SK-N-MC (cell line): ENCODE measurements around the gene SLC25A45.
A peak's percentile ranks its signal among the peaks of the same experiment; 100 is the strongest.

Source experiments
- DNase-seq: peaks from one replicate; pipeline ENCODE4 v3.0.0-alpha.2; 2011; ENCODE audit warnings: low read depth, low spot score
- H3K27ac ChIP-seq: fragments of 200-600 bp; sonication (generic); 2 replicates; pipeline ENCODE4 v1.5.1; 2016; ENCODE audit warnings: mixed run types
- H3K36me3 ChIP-seq: fragments of 200-600 bp; sonication (generic); 2 replicates; pipeline ENCODE4 v1.6.1; 2017; ENCODE audit warnings: antibody characterized with exemption, low read length, mixed read lengths; ENCODE audit not compliant: insufficient read depth
- H3K4me3 ChIP-seq: fragments of 200-600 bp; sonication (generic); 2 replicates; pipeline ENCODE4 v1.5.1; 2016
- H3K9ac ChIP-seq: fragments of 200-600 bp; sonication (generic); 2 replicates; pipeline ENCODE4 v1.8.0; 2017; ENCODE audit warnings: mixed run types, mixed read lengths; ENCODE audit not compliant: insufficient read length
- H3K9me3 ChIP-seq: fragments of 200-600 bp; sonication (generic); 2 replicates; pipeline ENCODE4 v1.6.1; 2017; ENCODE audit warnings: low read depth, mild to moderate bottlenecking, antibody characterized with exemption, low read length, moderate library complexity, mixed read lengths
- EZH2 ChIP-seq: fragments of 200-600 bp; sonication (generic); IDR thresholded peaks from one replicate; pipeline ENCODE4 v1.6.1; 2017; ENCODE audit warnings: antibody characterized with exemption
- FOXP2 ChIP-seq: optimal IDR thresholded peaks from 2 replicates; pipeline ENCODE3; 2011; ENCODE audit warnings: mild to moderate bottlenecking, moderate library complexity; ENCODE audit not compliant: insufficient read depth; ENCODE audit errors: extremely low read length, control extremely low read depth
- POLR2AphosphoS5 ChIP-seq: IDR thresholded peaks from 2 replicates; pipeline ENCODE4 v1.6.1; 2012; ENCODE audit warnings: mild to moderate bottlenecking, low read depth, low read length, borderline replicate concordance

Gene SLC25A45

DNA sequence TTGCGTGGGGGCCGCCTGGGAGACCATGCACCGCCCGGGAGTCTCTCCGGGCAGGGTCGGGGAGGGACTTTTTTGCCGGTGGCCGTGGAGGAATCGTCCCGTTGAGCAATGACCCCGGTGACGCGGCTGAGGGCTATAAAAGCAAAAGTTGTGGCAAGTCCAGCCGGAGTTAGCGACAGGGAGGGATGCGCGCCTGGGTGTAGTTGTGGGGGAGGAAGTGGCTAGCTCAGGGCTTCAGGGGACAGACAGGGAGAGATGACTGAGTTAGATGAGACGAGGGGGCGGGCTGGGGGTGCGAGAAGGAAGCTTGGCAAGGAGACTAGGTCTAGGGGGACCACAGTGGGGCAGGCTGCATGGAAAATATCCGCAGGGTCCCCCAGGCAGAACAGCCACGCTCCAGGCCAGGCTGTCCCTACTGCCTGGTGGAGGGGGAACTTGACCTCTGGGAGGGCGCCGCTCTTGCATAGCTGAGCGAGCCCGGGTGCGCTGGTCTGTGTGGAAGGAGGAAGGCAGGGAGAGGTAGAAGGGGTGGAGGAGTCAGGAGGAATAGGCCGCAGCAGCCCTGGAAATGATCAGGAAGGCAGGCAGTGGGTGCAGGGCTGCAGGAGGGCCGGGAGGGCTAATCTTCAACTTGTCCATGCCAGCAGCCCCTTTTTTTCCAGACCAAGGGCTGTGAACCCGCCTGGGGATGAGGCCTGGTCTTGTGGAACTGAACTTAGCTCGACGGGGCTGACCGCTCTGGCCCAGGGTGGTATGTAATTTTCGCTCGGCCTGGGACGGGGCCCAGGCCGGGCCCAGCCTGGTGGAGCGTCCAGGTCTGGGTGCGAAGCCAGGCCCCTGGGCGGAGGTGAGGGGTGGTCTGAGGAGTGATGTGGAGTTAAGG is 40.4 kb upstream of the SLC25A45 start, which contains the start of gene NEAT1:
Gene NEAT1, plus strand, starts transcription at position 166 of the 883 bp plus-strand sequence.
- H3K9ac ChIP-seq: peak within 1 kb of the TSS; percentile 81
- TF ChIP-seq FOXP2 (no peak), EZH2 (no peak), POLR2AphosphoS5 (no peak; the same call in 1 of the 2 replicates)
- H3K27ac ChIP-seq: peak within 1 kb of the TSS; percentile 99
- no peak for DNase-seq
- no peaks in the 10 kb centered on the region for H3K36me3 ChIP-seq
- peak within 1 kb of the TSS; percentile 66 for H3K4me3 ChIP-seq
- no peaks in the 10 kb centered on the region for H3K9me3 ChIP-seq

DNA sequence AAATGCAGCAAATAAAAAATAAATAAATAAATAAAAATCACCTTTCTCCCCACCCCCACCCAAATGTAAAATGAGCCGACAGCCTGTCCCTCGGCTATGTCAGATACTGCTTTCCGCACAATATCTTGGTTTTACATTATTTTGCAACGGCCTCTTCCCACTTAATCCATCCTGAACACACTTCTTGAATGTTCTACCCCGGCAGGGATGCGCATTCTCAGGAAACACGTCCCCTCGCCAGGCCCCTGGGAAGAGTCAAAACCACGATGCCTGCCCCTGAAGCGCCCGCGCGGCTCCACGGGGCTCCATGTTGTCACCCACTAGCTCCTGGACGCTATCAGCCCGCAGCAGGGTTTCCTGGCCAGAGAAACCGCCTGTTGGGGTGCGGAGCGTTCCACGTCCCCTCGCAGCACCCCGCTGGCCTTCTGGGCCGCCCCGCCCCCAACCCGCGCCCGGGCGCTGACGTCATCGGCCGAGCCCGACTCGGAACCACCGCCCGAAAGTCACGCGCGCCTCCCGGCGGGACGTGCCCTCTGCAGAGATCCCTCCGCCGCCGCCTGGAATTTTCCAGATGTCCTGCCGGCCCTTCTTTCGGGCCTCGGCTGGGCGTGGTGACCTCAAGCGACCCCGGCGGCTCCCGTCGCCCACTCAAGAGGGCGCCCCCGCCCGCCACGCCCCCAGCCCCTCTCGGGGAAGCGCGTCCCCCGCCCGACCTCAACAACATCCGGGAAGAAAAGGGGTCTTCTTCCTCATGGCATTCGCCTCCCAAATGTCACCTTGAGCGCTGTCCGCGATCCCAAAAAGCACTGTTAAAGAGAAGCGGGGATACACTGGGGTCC is 39.6 kb upstream of the SLC25A45 start:
- Histone ChIP-seq H3K36me3 (no peaks in the 10 kb centered on the region), H3K9me3 (no peaks in the 10 kb centered on the region), H3K27ac (peak overlapping the region; percentile 99), H3K4me3 (peak overlapping the region; percentile 66), H3K9ac (peak overlapping the region; percentile 81)
- DNase-seq: no peak
- peak; percentile 62 for TF ChIP-seq FOXP2
- TF ChIP-seq EZH2: no peak

DNA sequence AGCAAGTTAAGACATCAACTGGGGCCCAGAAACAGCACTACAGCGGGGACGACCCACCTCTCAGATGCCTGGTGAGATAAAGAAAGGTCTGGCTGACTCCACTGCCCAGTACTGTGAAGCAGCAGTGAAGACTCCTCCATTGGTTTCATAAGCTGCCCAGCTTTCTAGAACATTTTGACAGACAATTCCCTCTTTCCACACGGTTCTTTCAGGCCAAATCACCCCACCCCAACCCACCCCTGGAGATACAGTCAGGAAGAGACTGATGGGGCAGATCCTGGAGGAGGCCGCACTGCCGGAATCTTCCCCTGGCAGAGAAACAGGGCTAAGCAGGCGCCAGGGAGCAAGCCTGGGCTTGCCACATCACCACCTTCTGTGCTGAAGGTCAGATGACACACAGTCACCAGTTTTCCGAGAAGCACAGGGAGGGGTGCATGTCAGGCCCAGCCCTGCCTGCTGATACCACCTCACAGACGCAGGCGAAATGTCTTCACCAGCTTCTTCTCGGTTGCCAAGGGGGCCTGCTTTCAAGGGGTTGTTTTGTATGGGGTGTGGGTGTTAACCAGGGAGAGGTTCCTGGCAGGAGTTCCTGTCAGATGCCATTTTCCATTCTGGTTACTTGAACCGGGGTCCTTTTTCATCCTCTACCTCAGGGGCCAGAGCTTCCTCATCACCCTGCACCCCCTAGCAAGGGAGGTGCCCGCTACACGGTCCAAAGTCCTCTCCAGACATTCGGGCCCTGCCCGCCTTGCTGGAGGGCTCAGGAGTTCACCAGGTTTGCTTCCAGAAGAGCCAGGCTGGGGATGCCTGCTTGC is 38.7 kb upstream of the SLC25A45 start:
- Histone ChIP-seq H3K27ac (peak overlapping the region; percentile 99), H3K4me3 (peak overlapping the region; percentile 66)

DNA sequence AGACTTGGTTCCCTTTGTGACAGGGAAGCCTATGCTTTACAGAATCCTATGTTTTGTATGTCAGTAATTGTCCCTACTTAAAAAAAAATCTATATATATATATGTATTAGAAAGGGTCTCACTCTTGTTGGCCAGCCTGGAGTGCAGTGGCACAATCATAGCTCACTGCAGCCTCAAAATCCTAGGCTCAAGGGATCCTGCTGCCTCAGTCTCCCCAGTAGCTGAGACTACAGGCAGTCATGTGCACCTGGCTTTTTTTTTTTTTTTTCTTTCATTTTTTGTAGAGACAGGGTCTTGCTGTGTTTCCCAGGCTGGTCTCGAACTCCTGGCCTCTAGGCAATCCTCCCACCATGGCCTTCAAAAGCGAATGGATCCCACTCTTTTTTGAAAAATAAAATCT is 38.1 kb upstream of the SLC25A45 start:
- Histone ChIP-seq H3K9ac (peak overlapping the region; percentile 81), H3K36me3 (no peaks in the 10 kb centered on the region), H3K27ac (peak overlapping the region; percentile 99), H3K9me3 (no peaks in the 10 kb centered on the region), H3K4me3 (peak overlapping the region; percentile 77)
- TF ChIP-seq FOXP2 (no peak), POLR2AphosphoS5 (no peak), EZH2 (no peak)
- no peak for DNase-seq

More for the DNA sequence above, 38.7 kb upstream of the SLC25A45 start:
- Histone ChIP-seq H3K9ac (peak overlapping the region; percentile 81), H3K9me3 (no peaks in the 10 kb centered on the region), H3K36me3 (no peaks in the 10 kb centered on the region)
- TF ChIP-seq POLR2AphosphoS5 (no peak), EZH2 (no peak), FOXP2 (peak; percentile 41)
- DNase-seq: no peak

DNA sequence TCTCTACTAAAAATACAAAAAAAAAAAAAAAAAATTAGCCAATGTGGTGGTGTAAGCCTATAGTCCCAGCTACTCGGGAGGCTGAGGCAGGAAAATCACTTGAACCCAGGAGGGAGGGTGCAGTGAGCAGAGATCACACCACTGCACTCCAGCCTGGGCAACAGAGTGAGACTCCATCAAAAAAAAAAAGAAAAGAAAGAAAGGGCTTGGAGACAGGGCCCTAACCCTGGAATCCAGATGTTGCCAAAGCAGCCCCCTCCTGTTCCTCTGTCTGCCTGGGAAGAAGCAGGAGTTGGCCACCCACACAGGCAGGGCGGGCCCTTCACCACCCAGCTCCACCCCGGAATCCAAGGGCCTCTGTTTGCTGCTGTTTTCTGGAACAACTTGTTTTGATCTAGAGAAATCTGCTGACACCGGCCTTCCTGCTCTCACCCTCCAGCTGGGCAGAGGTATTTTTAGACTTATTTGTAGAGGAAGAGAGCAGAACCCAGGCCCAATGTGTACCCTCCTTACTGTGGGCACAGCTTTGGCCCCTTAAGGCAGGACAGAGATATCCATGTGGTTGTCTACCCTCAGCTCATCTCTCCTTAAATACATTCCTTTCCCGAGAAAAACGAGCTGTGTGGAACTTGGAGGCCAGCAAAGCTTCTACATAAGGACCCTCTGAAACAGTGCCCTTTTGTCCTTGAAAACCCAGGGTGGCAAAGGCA is 37.5 kb upstream of the SLC25A45 start:
- peak overlapping the region; percentile 99 for H3K27ac ChIP-seq
- H3K4me3 ChIP-seq: peak overlapping the region; percentile 77
- peak; percentile 93 for DNase-seq
- peak; percentile 89 for TF ChIP-seq FOXP2
- peak; percentile 79 for TF ChIP-seq POLR2AphosphoS5
- TF ChIP-seq EZH2: no peak
- H3K9ac ChIP-seq: peak overlapping the region; percentile 98
- H3K36me3 ChIP-seq: no peaks in the 10 kb centered on the region
- no peaks in the 10 kb centered on the region for H3K9me3 ChIP-seq

DNA sequence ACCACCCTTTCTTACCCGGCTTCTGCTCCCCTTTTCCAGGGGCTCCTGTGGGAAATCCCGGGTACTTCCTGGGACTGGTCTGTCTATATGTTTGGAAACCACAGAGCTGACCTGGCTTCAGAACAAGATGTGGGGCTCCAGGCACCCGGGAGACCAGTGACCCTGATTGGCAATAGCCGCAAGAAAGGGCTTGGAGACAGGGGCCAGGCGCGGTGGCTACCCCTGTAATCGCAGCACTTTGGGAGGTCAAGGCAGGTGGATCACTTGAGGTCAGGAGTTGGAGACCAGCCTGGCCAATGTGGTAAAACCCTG is 37.0 kb upstream of the SLC25A45 start:
- TF ChIP-seq FOXP2 (no peak), POLR2AphosphoS5 (no peak)
- Histone ChIP-seq H3K9ac (peak overlapping the region; percentile 98), H3K36me3 (no peaks in the 10 kb centered on the region), H3K9me3 (no peaks in the 10 kb centered on the region), H3K27ac (peak overlapping the region; percentile 99), H3K4me3 (peak overlapping the region; percentile 77)
- DNase-seq: no peak

GRCh38 chr11:65418681-65419459 is 36.4 kb upstream of the SLC25A45 start:
- peak; percentile 81; the same call in 1 of the 2 replicates for TF ChIP-seq POLR2AphosphoS5
- TF ChIP-seq EZH2: no peak
- peak; percentile 22 for TF ChIP-seq FOXP2
- no peaks in the 10 kb centered on the region for H3K9me3 ChIP-seq
- H3K9ac ChIP-seq: peak overlapping the region; percentile 98
- H3K36me3 ChIP-seq: no peaks in the 10 kb centered on the region
- peak; percentile 66 for DNase-seq
- peak overlapping the region; percentile 77 for H3K4me3 ChIP-seq
- peak overlapping the region; percentile 99 for H3K27ac ChIP-seq
